COR-L47 (cell line): ENCODE data around the gene CACNA1G.
A peak's percentile ranks its signal among the peaks of the same experiment; 100 is the strongest.

Experiments
- DNase-seq: peaks from one replicate; lab custom pipeline; 2025; lab: John Stamatoyannopoulos, UW

CACNA1G gene

GRCh38 chr17:50533720-50534148 lies 26.8 kb upstream of the CACNA1G start:
- peak; percentile 4 for DNase-seq

GRCh38 chr17:50534222-50534978 lies 26.1 kb upstream of the CACNA1G start:
- DNase-seq = no peak

GRCh38 chr17:50534979-50535326 lies 25.6 kb upstream of the CACNA1G start:
- no peak for DNase-seq

- DNase-seq = no peak
These were observed 25.1 kb upstream of the CACNA1G start for GRCh38 chr17:50535407-50535806.

GRCh38 chr17:50536683-50537646 lies 23.6 kb upstream of the CACNA1G start:
- no peak for DNase-seq

- DNase-seq = no peak
These were observed 22.6 kb upstream of the CACNA1G start for GRCh38 chr17:50537721-50538548.

- DNase-seq = no peak
These were observed 21.7 kb upstream of the CACNA1G start for GRCh38 chr17:50538549-50539410.

GRCh38 chr17:50539762-50540559 lies 20.6 kb upstream of the CACNA1G start:
- DNase-seq = no peak

- no peak for DNase-seq
These were observed 19.7 kb upstream of the CACNA1G start for GRCh38 chr17:50540560-50541401.

GRCh38 chr17:50541402-50541715 lies 19.2 kb upstream of the CACNA1G start:
- no peak for DNase-seq

- peak; percentile 45 for DNase-seq
These were observed 18.5 kb upstream of the CACNA1G start for GRCh38 chr17:50541716-50542688.

- DNase-seq = no peak
These were observed 17.4 kb upstream of the CACNA1G start for GRCh38 chr17:50542795-50543774.

- no peak for DNase-seq
These were observed 16.0 kb upstream of the CACNA1G start for GRCh38 chr17:50544516-50544915.

GRCh38 chr17:50545311-50545710 lies 15.2 kb upstream of the CACNA1G start:
- no peak for DNase-seq

GRCh38 chr17:50546701-50547034 lies 13.8 kb upstream of the CACNA1G start:
- DNase-seq = no peak

GRCh38 chr17:50547035-50547735 lies 13.3 kb upstream of the CACNA1G start, which contains the start of gene SPATA20:
Gene SPATA20 (plus strand): TSS chr17:50547174. CDS start chr17:50547209, 35 bp downstream.
- DNase-seq = peak; percentile 82

- DNase-seq = no peak
These were observed 12.8 kb upstream of the CACNA1G start for GRCh38 chr17:50547736-50548083.
